SU-DHL-6 (cell line): ENCODE measurements around the gene BIRC2.
"Not testable (repeated sequence)": the region's sequence is repeated elsewhere in the genome, so short reads cannot be mapped to it uniquely, and the experiment has no call there.

Source experiments
- EZH2phosphoT487 ChIP-seq: fragments of 200-600 bp; sonication (generic), shearing (Covaris generic); conservative IDR thresholded peaks from 2 replicates; pipeline ENCODE4 v1.6.1; 2018; ENCODE audit warnings: mild to moderate bottlenecking, antibody characterized with exemption, low read length, moderate library complexity, mixed read lengths
- TF ChIP-seq, protein P1 (sequence below): fragments of 200-600 bp; sonication (generic); IDR thresholded peaks from one replicate; pipeline ENCODE4 v1.5.1; 2017; ENCODE audit warnings: antibody characterized with exemption, mild to moderate bottlenecking, low read length, moderate library complexity; ENCODE audit not compliant: insufficient read depth, poor library complexity, severe bottlenecking

DNA sequence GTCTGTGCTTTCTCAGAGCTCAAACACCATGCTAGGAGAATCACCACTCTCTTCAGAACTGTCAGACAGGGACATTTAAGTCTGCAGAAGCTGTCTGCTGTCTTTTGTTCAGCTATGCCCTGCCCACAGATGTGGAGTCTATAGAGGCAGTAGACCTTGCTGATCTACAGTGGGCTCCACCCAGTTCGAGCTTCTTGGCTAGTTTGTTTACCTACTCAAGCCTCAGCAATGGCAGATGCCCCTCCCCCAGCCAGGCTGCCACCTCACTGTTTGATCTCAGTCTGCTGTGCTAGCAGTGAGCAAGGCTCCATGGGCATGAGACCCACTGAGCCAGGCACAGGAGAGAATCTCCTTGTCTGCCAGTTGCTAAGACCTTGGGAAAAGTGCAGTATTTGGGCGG, 46.2 kb upstream of the BIRC2 start:
- TF ChIP-seq, protein P1, sequence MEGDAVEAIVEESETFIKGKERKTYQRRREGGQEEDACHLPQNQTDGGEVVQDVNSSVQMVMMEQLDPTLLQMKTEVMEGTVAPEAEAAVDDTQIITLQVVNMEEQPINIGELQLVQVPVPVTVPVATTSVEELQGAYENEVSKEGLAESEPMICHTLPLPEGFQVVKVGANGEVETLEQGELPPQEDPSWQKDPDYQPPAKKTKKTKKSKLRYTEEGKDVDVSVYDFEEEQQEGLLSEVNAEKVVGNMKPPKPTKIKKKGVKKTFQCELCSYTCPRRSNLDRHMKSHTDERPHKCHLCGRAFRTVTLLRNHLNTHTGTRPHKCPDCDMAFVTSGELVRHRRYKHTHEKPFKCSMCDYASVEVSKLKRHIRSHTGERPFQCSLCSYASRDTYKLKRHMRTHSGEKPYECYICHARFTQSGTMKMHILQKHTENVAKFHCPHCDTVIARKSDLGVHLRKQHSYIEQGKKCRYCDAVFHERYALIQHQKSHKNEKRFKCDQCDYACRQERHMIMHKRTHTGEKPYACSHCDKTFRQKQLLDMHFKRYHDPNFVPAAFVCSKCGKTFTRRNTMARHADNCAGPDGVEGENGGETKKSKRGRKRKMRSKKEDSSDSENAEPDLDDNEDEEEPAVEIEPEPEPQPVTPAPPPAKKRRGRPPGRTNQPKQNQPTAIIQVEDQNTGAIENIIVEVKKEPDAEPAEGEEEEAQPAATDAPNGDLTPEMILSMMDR: not testable (repeated sequence)
- TF ChIP-seq EZH2phosphoT487: not testable (repeated sequence)
